Peyer's patch (tissue), 4 donors: ENCODE data around the gene NPSR1. TPM values are rescaled to one million over a fixed set of nuclear protein-coding genes. Genes with fewer than 3 reads are reported as not detected.

Experiments
- DNase-seq, 3 donors: peaks; one replicate each; pipeline ENCODE4 v3.0.0-alpha.2; 2017 to 2019
- H3K27ac ChIP-seq, 4 donors: fragments of 200-600 bp; sonication (generic); one replicate each; pipeline ENCODE4 v1.5.1; 2016 to 2019
- H3K27me3 ChIP-seq, 2 donors: fragments of 200-600 bp; sonication (generic); one replicate each; pipeline ENCODE4 v1.5.1; 2019
- H3K36me3 ChIP-seq, 3 donors: fragments of 200-600 bp; sonication (generic); one replicate each; pipeline ENCODE4 v1.5.1; 2016 to 2019
- H3K4me1 ChIP-seq, 4 donors: fragments of 200-600 bp; sonication (generic); one replicate each; pipeline ENCODE4 v1.5.1; 2016 to 2019
- H3K4me3 ChIP-seq, 4 donors: fragments of 200-600 bp; sonication (generic); 1 replicate in 3 of 4; 2 replicates in 1 of 4; pipeline ENCODE4 v1.5.1; 2016 to 2019; ENCODE audit warnings: mild to moderate bottlenecking in 1 of 4
- H3K9me3 ChIP-seq, 4 donors: fragments of 200-600 bp; sonication (generic); one replicate each; pipeline ENCODE4 v1.5.1; 2016 to 2019; ENCODE audit warnings: mild to moderate bottlenecking in 1 of 4
- POLR2A ChIP-seq, 2 donors: fragments of 450-650 bp; IDR thresholded peaks; one replicate each; pipeline ENCODE4 v1.5.1; 2017; ENCODE audit warnings: antibody characterized with exemption in 2 of 2, mild to moderate bottlenecking in 2 of 2, moderate library complexity in 2 of 2
- total RNA-seq, 4 donors: library from RNA; depleted of rRNA; stranded (reverse); fragments of >200 nt; gene quantifications; one replicate each; pipeline ENCODE4 v1.1.0, GENCODE V29; 2016
- TF ChIP-seq, protein P1 (sequence below), 6 experiments: fragments of 450-650 bp in 4 of 6; fragments of 200-600 bp in 2 of 6; sonication (generic) in 1 of 6; IDR thresholded peaks; one replicate each; pipeline ENCODE4 v1.5.1; 2017 to 2019; ENCODE audit warnings: antibody characterized with exemption in 6 of 6, mild to moderate bottlenecking in 3 of 6, moderate library complexity in 1 of 6

The NPSR1 gene
- total RNA-seq, 4 donors from 2014 or later, result not detected

DNA sequence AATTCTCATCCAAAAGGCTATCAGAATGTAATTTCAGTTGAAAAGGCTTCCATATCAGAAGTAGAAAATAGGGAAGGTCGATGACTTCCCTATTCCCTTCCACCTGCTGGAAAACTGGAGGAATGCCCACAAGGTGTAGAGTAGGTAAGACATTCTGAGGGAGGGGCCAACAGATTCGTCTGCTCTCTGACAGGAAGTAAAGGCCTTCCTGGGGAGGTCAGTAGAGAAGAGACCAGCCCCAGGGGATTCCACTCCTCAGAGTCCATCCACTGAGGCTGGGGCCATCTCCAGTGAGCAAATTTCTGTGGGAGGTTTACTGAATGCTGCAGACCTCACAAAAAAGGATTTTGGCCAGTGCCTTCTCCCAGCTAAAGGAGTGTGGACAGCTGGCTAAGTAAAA, 19.5 kb downstream of the NPSR1 start:
- TF ChIP-seq, protein P1, sequence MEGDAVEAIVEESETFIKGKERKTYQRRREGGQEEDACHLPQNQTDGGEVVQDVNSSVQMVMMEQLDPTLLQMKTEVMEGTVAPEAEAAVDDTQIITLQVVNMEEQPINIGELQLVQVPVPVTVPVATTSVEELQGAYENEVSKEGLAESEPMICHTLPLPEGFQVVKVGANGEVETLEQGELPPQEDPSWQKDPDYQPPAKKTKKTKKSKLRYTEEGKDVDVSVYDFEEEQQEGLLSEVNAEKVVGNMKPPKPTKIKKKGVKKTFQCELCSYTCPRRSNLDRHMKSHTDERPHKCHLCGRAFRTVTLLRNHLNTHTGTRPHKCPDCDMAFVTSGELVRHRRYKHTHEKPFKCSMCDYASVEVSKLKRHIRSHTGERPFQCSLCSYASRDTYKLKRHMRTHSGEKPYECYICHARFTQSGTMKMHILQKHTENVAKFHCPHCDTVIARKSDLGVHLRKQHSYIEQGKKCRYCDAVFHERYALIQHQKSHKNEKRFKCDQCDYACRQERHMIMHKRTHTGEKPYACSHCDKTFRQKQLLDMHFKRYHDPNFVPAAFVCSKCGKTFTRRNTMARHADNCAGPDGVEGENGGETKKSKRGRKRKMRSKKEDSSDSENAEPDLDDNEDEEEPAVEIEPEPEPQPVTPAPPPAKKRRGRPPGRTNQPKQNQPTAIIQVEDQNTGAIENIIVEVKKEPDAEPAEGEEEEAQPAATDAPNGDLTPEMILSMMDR (IDR thresholded peaks at IDR 0.05), result no peak
- no peak for TF ChIP-seq POLR2A (IDR thresholded peaks at IDR 0.05)
- no peak for DNase-seq
- Histone ChIP-seq H3K9me3 (no peaks in the 10 kb centered on the region), H3K4me1 (no peaks in the 10 kb centered on the region), H3K36me3 (no peaks in the 10 kb centered on the region), H3K4me3 (no peak overlapping the region), H3K27me3 (no peaks in the 10 kb centered on the region), H3K27ac (no peak overlapping the region)

DNA sequence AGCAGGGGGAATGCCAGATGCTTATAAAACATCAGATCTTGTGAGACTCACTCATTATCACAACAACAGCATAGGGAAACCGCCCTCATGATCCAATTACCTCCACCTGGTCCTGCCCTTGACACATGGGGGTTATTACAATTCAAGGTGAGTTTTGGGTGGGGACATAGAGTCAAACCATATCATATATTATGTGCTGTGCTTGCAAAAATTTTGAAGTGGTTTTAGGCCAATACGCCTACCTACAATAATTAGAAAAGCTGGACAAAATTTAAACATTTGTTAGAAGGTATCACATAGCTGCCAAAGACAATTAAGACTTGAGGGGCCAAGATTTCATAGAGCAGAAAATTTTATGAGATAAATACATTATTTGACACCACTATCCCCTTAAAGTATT, 29.5 kb downstream of the NPSR1 start:
- Histone ChIP-seq H3K27me3 (no peaks in the 10 kb centered on the region), H3K36me3 (no peaks in the 10 kb centered on the region), H3K4me3 (no peak overlapping the region), H3K4me1 (no peaks in the 10 kb centered on the region), H3K27ac (no peak overlapping the region), H3K9me3 (no peaks in the 10 kb centered on the region)
- TF ChIP-seq, protein P1 (IDR thresholded peaks at IDR 0.05), result no peak
- no peak for TF ChIP-seq POLR2A (IDR thresholded peaks at IDR 0.05)
- no peak for DNase-seq

DNA sequence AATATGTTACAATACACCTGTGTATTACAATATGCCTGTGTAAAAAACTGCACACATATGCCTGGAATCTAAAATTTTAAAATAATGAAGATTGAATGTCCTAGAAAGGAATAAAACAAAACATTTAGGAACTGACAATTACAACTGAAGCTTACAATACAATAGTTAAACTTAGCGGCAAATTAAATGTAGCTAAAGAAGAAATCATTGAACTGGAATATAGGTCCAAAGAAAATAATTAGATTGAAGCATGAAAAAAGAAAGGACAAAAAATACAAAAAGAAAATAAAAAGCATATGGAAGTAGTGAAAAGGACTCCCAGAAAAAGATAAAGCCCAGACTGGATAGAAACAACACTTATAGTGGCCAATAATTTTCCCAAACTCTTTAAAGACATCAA, 38.4 kb downstream of the NPSR1 start:
- Histone ChIP-seq H3K4me1 (no peaks in the 10 kb centered on the region), H3K27ac (no peak overlapping the region), H3K36me3 (no peaks in the 10 kb centered on the region), H3K27me3 (no peaks in the 10 kb centered on the region), H3K9me3 (no peaks in the 10 kb centered on the region), H3K4me3 (no peak overlapping the region)
- TF ChIP-seq, protein P1 (IDR thresholded peaks at IDR 0.05), result no peak
- TF ChIP-seq POLR2A (IDR thresholded peaks at IDR 0.05), result no peak
- DNase-seq, result no peak

DNA sequence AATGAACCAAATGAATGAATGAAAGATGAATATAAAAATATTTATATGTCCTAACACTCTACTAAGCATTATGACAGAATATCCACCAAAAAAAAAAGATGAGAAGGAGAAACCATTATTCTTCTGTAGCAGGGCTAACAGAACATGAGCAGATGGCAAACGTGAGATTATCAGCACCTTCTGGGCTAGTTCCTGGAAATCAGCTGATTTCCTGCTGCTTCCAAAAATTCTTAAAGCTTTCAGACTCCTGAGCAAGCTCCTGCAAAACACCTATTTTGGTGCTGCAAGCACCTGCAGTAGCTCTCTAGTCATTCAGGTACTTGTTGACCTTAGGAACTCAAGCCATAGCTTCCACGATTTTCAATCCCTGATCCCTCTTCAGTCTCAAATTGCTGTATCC, 51.8 kb downstream of the NPSR1 start:
- Histone ChIP-seq H3K27me3 (no peaks in the 10 kb centered on the region), H3K27ac (no peak overlapping the region), H3K4me1 (no peaks in the 10 kb centered on the region), H3K36me3 (no peaks in the 10 kb centered on the region), H3K4me3 (no peak overlapping the region), H3K9me3 (no peaks in the 10 kb centered on the region)
- no peak for DNase-seq
- no peak for TF ChIP-seq POLR2A (IDR thresholded peaks at IDR 0.05)
- TF ChIP-seq, protein P1 (IDR thresholded peaks at IDR 0.05), result no peak

DNA sequence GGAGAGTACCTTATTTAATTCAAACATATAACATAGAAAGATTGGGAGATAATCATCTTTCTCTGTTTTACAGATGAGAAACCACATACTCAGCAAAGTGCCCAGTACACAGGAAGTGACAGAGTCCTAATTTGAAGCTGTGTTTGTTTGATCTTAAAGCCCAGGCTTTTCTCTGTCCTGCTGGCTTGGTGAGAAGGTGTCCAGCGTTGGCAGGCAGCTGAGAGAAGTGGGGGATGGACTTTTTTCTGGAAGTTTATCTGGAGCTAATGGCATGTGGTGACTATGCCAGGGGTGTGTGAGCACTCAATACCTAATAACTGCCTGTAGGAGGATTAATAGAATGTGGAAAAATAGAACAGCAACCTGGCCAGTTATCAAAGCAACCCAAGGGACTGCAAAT, 60.8 kb downstream of the NPSR1 start:
- H3K27me3 ChIP-seq, result no peaks in the 10 kb centered on the region
- TF ChIP-seq, protein P1 (IDR thresholded peaks at IDR 0.05), result no peak
- TF ChIP-seq POLR2A (IDR thresholded peaks at IDR 0.05), result no peak
- H3K27ac ChIP-seq, result no peak overlapping the region
- no peaks in the 10 kb centered on the region for H3K4me1 ChIP-seq
- no peaks in the 10 kb centered on the region for H3K9me3 ChIP-seq
- H3K4me3 ChIP-seq, result no peak overlapping the region
- DNase-seq, result no peak
- H3K36me3 ChIP-seq, result no peaks in the 10 kb centered on the region

DNA sequence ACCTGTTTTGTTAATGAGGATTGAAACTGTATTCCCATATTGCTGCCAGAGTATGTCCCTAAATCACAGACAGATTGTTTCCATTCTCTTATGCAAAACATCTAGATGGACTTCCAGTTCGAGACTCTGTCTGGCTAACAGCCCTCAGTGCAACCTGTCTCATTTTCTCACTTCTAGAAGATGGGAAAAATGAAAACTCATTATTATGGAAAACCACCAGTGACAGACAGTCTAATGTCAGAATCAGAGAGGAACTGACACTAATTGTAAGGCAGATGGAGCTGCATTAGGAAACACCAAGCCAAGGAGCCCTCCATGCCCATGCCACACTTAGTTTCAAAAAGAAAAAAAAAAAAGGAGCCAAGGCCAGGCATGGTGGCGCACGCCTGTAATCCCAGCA, 61.6 kb downstream of the NPSR1 start:
- no peak for TF ChIP-seq POLR2A (IDR thresholded peaks at IDR 0.05)
- TF ChIP-seq, protein P1 (IDR thresholded peaks at IDR 0.05), result no peak
- Histone ChIP-seq H3K4me3 (no peak overlapping the region), H3K27ac (no peak overlapping the region), H3K4me1 (no peaks in the 10 kb centered on the region), H3K27me3 (no peaks in the 10 kb centered on the region), H3K9me3 (no peaks in the 10 kb centered on the region), H3K36me3 (no peaks in the 10 kb centered on the region)
- DNase-seq, result no peak
